BE2C (cell line): ENCODE results near the gene SMARCAD1.
"Not testable (repeated sequence)": the region's sequence is repeated elsewhere in the genome, so short reads cannot be mapped to it uniquely, and the experiment has no call there.

Experiments used
- DNase-seq: peaks from one replicate; pipeline ENCODE4 v3.0.0-alpha.2; 2020
- H3K27me3 ChIP-seq: fragments of 250-450 bp; sonication (Bioruptor Pico); 2 replicates; pipeline ENCODE4 v1.5.1; 2020; ENCODE audit warnings: mild to moderate bottlenecking
- H3K36me3 ChIP-seq: fragments of 250-450 bp; sonication (Bioruptor Pico); 2 replicates; pipeline ENCODE4 v1.5.1; 2020; ENCODE audit warnings: mild to moderate bottlenecking
- H3K4me1 ChIP-seq: fragments of 250-450 bp; sonication (Bioruptor Pico); 2 replicates; pipeline ENCODE4 v1.5.1; 2020
- H3K4me3 ChIP-seq: 2 replicates; pipeline ENCODE4 v1.5.1; 2011; ENCODE audit warnings: low read depth, low read length
- H3K9me3 ChIP-seq: fragments of 250-450 bp; sonication (Bioruptor Pico); 2 replicates; pipeline ENCODE4 v1.5.1; 2020
- CTCF ChIP-seq: IDR thresholded peaks from 2 replicates; pipeline ENCODE4 v1.5.1; 2012; ENCODE audit warnings: mild to moderate bottlenecking, low read depth, low read length

The SMARCAD1 gene

GRCh38 chr4:94332983-94333590, 125.4 kb downstream of the SMARCAD1 start:
- Histone ChIP-seq H3K27me3 (no peaks in the 10 kb centered on the region), H3K4me3 (no peak overlapping the region), H3K9me3 (no peaks in the 10 kb centered on the region), H3K4me1 (no peaks in the 10 kb centered on the region), H3K36me3 (no peaks in the 10 kb centered on the region)
- no peak for DNase-seq
- peak; percentile 54 for TF ChIP-seq CTCF

- no peak for DNase-seq
- Histone ChIP-seq H3K36me3 (no peaks in the 10 kb centered on the region), H3K9me3 (no peaks in the 10 kb centered on the region), H3K27me3 (no peaks in the 10 kb centered on the region), H3K4me1 (0 out of 2 replicates have a peak, but pooled peaks cover 4% of the 10 kb centered on the region), H3K4me3 (no peak overlapping the region)
- no peak for TF ChIP-seq CTCF
These were observed 126.2 kb downstream of the SMARCAD1 start for GRCh38 chr4:94333866-94334265.

- Histone ChIP-seq H3K27me3 (no peaks in the 10 kb centered on the region), H3K36me3 (no peaks in the 10 kb centered on the region), H3K4me1 (0 out of 2 replicates have a peak, but pooled peaks cover 8% of the 10 kb centered on the region), H3K9me3 (no peaks in the 10 kb centered on the region), H3K4me3 (no peak overlapping the region)
- DNase-seq = no peak
- TF ChIP-seq CTCF = no peak
These were observed 126.8 kb downstream of the SMARCAD1 start for GRCh38 chr4:94334476-94334875.

- Histone ChIP-seq H3K36me3 (no peaks in the 10 kb centered on the region), H3K9me3 (no peaks in the 10 kb centered on the region), H3K4me1 (0 out of 2 replicates have a peak, but pooled peaks cover 12% of the 10 kb centered on the region), H3K4me3 (no peak overlapping the region), H3K27me3 (no peaks in the 10 kb centered on the region)
- DNase-seq = no peak
- no peak for TF ChIP-seq CTCF
These were observed 127.3 kb downstream of the SMARCAD1 start for GRCh38 chr4:94334962-94335361.

- DNase-seq = no peak
- TF ChIP-seq CTCF = no peak
- no peaks in the 10 kb centered on the region for H3K36me3 ChIP-seq
These were observed 128.6 kb downstream of the SMARCAD1 start for GRCh38 chr4:94336303-94336702.

GRCh38 chr4:94336791-94337190, 129.1 kb downstream of the SMARCAD1 start:
- not testable (repeated sequence) for H3K27me3 ChIP-seq, H3K9me3 ChIP-seq, H3K36me3 ChIP-seq, DNase-seq, H3K4me3 ChIP-seq
- H3K4me1 ChIP-seq = peaks cover 17% of the 10 kb centered on the region; the same call in 1 of the 2 replicates

More at GRCh38 chr4:94336303-94336702, 128.6 kb downstream of the SMARCAD1 start:
- Histone ChIP-seq H3K4me1 (peaks cover 12% of the 10 kb centered on the region; the same call in 1 of the 2 replicates), H3K9me3 (no peaks in the 10 kb centered on the region), H3K4me3 (no peak overlapping the region), H3K27me3 (no peaks in the 10 kb centered on the region)
